H9 (cell line): ENCODE results near the gene ANK2. TPM values are rescaled to one million over a fixed set of nuclear protein-coding genes. Genes with fewer than 3 reads are reported as not detected.
A peak's percentile ranks its signal among the peaks of the same experiment; 100 is the strongest.

ENCODE experiments used
- DNase-seq: peaks from one replicate; pipeline ENCODE4 v3.0.0-alpha.2; 2017
- H2AFZ ChIP-seq: one replicate; pipeline ENCODE4 v1.6.1; 2013; ENCODE audit warnings: mild to moderate bottlenecking, low read length, control low read depth, moderate library complexity
- H2AK5ac ChIP-seq: 2 replicates; pipeline ENCODE4 v1.6.1; 2013; ENCODE audit warnings: low read length, control low read depth, mixed read lengths; ENCODE audit not compliant: insufficient read length
- H2BK120ac ChIP-seq: one replicate; pipeline ENCODE4 v1.6.1; 2013; ENCODE audit warnings: low read depth, mild to moderate bottlenecking, low read length, control low read depth, inconsistent platforms; ENCODE audit not compliant: poor library complexity, severe bottlenecking
- H2BK12ac ChIP-seq: 2 replicates; pipeline ENCODE4 v1.6.1; 2013; ENCODE audit warnings: low read length, control low read depth, mixed read lengths, low read depth; ENCODE audit not compliant: insufficient read length
- H2BK15ac ChIP-seq: 2 replicates; pipeline ENCODE4 v1.6.1; 2013; ENCODE audit warnings: low read depth, low read length, control low read depth
- H2BK20ac ChIP-seq: one replicate; pipeline ENCODE4 v1.6.1; 2013; ENCODE audit warnings: low read depth, mild to moderate bottlenecking, low read length, control low read depth, inconsistent platforms; ENCODE audit not compliant: poor library complexity, severe bottlenecking
- H2BK5ac ChIP-seq: 2 replicates; pipeline ENCODE4 v1.6.1; 2013; ENCODE audit warnings: low read length, control low read depth, mixed read lengths; ENCODE audit not compliant: insufficient read length
- H3K14ac ChIP-seq: 2 replicates; pipeline ENCODE4 v1.6.1; 2013; ENCODE audit warnings: low read length, control low read depth; ENCODE audit not compliant: insufficient read depth
- H3K18ac ChIP-seq: 2 replicates; pipeline ENCODE4 v1.6.1; 2013; ENCODE audit warnings: low read depth, mild to moderate bottlenecking, mixed read lengths, low read length, control low read depth; ENCODE audit not compliant: insufficient read length
- H3K23ac ChIP-seq: 2 replicates; pipeline ENCODE4 v1.6.1; 2013; ENCODE audit warnings: low read length, control low read depth, mixed read lengths, low read depth; ENCODE audit not compliant: insufficient read length
- H3K23me2 ChIP-seq: 2 replicates; pipeline ENCODE4 v1.6.1; 2013; ENCODE audit warnings: low read depth, mild to moderate bottlenecking, mixed read lengths, low read length, control low read depth; ENCODE audit not compliant: insufficient read length, poor library complexity, severe bottlenecking
- H3K27ac ChIP-seq: 2 replicates; pipeline ENCODE4 v1.5.1; 2013; ENCODE audit warnings: low read length, control low read depth, mixed read lengths, low read depth; ENCODE audit not compliant: insufficient read length
- H3K27me3 ChIP-seq: 2 replicates; pipeline ENCODE4 v1.6.1; 2013; ENCODE audit warnings: low read length, control low read depth, inconsistent platforms; ENCODE audit not compliant: insufficient read depth
- H3K4ac ChIP-seq: 2 replicates; pipeline ENCODE4 v1.6.1; 2013; ENCODE audit warnings: low read depth, mild to moderate bottlenecking, control low read depth, inconsistent platforms, low read length, moderate library complexity
- H3K4me1 ChIP-seq: 2 replicates; pipeline ENCODE4 v1.6.1; 2013; ENCODE audit warnings: low read length, control low read depth, inconsistent platforms; ENCODE audit not compliant: insufficient read depth
- H3K4me2 ChIP-seq: 2 replicates; pipeline ENCODE4 v1.6.1; 2013; ENCODE audit warnings: low read length, control low read depth, mixed read lengths; ENCODE audit not compliant: insufficient read length, insufficient read depth
- H3K56ac ChIP-seq: 2 replicates; pipeline ENCODE4 v1.6.1; 2013; ENCODE audit warnings: low read depth, mild to moderate bottlenecking, mixed read lengths, low read length, control low read depth; ENCODE audit not compliant: insufficient read length
- H3K79me1 ChIP-seq: 2 replicates; pipeline ENCODE4 v1.6.1; 2013; ENCODE audit warnings: low read depth, mild to moderate bottlenecking, moderate library complexity, low read length, control low read depth, inconsistent platforms; ENCODE audit not compliant: insufficient read depth, poor library complexity, severe bottlenecking
- H3K79me2 ChIP-seq: 2 replicates; pipeline ENCODE4 v1.6.1; 2013; ENCODE audit warnings: low read length, control low read depth, inconsistent platforms; ENCODE audit not compliant: insufficient read depth
- H3K9ac ChIP-seq: 2 replicates; pipeline ENCODE4 v1.6.1; 2013; ENCODE audit warnings: low read length, control low read depth, mixed read lengths; ENCODE audit not compliant: insufficient read length; ENCODE audit errors: extremely low read depth
- H3K9me3 ChIP-seq: one replicate; pipeline ENCODE4 v1.6.1; 2013; ENCODE audit warnings: low read depth, low read length, inconsistent platforms; ENCODE audit not compliant: control insufficient read depth
- H3T11ph ChIP-seq: one replicate; pipeline ENCODE4 v1.6.1; 2013; ENCODE audit warnings: mild to moderate bottlenecking, low read length, control low read depth, inconsistent platforms
- H4K20me1 ChIP-seq: one replicate; pipeline ENCODE4 v1.6.1; 2013; ENCODE audit not compliant: control insufficient read depth, insufficient read length, insufficient read depth
- H4K5ac ChIP-seq: 2 replicates; pipeline ENCODE4 v1.6.1; 2013; ENCODE audit warnings: low read depth, mild to moderate bottlenecking, mixed read lengths, low read length, control low read depth; ENCODE audit not compliant: insufficient read length
- H4K8ac ChIP-seq: replicated peaks from 2 replicates; pipeline ENCODE4 v1.6.1; 2013; ENCODE audit warnings: low read length, control low read depth, mixed read lengths, low read depth; ENCODE audit not compliant: insufficient read length
- H4K91ac ChIP-seq: 2 replicates; pipeline ENCODE4 v1.6.1; 2013; ENCODE audit warnings: low read depth, mild to moderate bottlenecking, moderate library complexity, mixed read lengths, low read length, control low read depth; ENCODE audit not compliant: insufficient read length
- H3K27ac Mint-ChIP-seq, 3 experiments: 2 replicates in 2 of 3; 3 replicates in 1 of 3; pipeline ENCODE4 v1.8.0; 2020 to 2021; ENCODE audit warnings: mixed read lengths in 3 of 3, mild to moderate bottlenecking in 1 of 3, moderate library complexity in 1 of 3
- H3K27me3 Mint-ChIP-seq: 2 replicates; pipeline ENCODE4 v1.8.0; 2021; ENCODE audit warnings: low read depth, mild to moderate bottlenecking, moderate library complexity, mixed read lengths
- H3K36me3 Mint-ChIP-seq, 3 experiments: 2 replicates in 2 of 3; 3 replicates in 1 of 3; pipeline ENCODE4 v1.8.0; 2020 to 2021; ENCODE audit warnings: low read depth in 3 of 3, mixed read lengths in 3 of 3; ENCODE audit not compliant: insufficient read depth in 1 of 3
- H3K4me1 Mint-ChIP-seq, 2 experiments: 2 replicates each; pipeline ENCODE4 v1.8.0; 2020; ENCODE audit warnings: mixed read lengths in 2 of 2
- H3K4me3 Mint-ChIP-seq, 2 experiments: 2 replicates in 1 of 2; 3 replicates in 1 of 2; pipeline ENCODE4 v1.8.0; 2020 to 2021; ENCODE audit warnings: mild to moderate bottlenecking in 2 of 2, mixed read lengths in 2 of 2, moderate library complexity in 1 of 2
- H3K9me3 Mint-ChIP-seq, 2 experiments: 2 replicates in 1 of 2; 3 replicates in 1 of 2; pipeline ENCODE4 v1.8.0; 2020; ENCODE audit warnings: mild to moderate bottlenecking in 2 of 2, mixed read lengths in 2 of 2, moderate library complexity in 1 of 2
- WGBS: extraction: QIAGEN DNeasy Blood & Tissue Kit; methylation state at CpG from one replicate; pipeline ENCODE4 v1.1.7; 2013; ENCODE audit warnings: missing lambda C conversion rate, low lambda C conversion rate, mixed read lengths; ENCODE audit not compliant: insufficient read length; ENCODE audit errors: extremely low coverage; 5-methylcytosine and 5-hydroxymethylcytosine counted together
- total RNA-seq: library from RNA; stranded (reverse); gene quantifications from 2 replicates; pipeline ENCODE4 v1.2.1, GENCODE V29; 2021
- TF ChIP-seq, protein P1 (sequence below): fragments of 200-600 bp; sonication (generic); conservative IDR thresholded peaks from 3 replicates; pipeline ENCODE4 v1.8.0; 2021; ENCODE audit warnings: antibody characterized with exemption, mild to moderate bottlenecking

Gene ANK2
- total RNA-seq, 1 experiment from 2014 or later = 36.8 TPM

DNA sequence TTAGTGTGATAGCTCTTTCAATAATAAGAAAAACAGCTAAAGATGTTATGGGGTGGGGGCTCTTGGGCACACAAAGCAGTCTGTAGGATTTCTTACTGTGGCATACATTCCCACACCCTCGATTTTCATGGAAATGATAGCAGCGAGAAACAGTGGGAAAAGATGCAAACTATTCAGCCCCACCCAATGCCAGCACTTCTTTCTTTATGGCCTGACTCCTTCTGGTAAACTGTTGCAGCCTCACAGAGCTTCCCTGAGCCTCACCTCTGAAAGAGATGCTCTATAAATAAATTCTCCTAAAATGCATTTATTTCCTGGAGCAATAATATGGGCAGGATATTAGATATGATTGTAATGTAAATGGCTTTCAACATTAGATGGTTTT lies 910 bp downstream of the ANK2 start:
- Histone ChIP-seq H4K8ac (no peak overlapping the region), H3K14ac (peak overlapping the region; percentile 76; the same call in 1 of the 2 replicates), H3K79me2 (no peaks in the 10 kb centered on the region), H3K27ac (peak overlapping the region; percentile 22), H2BK15ac (no peak overlapping the region), H2BK5ac (no peak overlapping the region), H2BK12ac (no peak overlapping the region), H2AFZ (no peak overlapping the region), H4K5ac (no peak overlapping the region), H3K56ac (no peak overlapping the region), H3K4me2 (peak overlapping the region; percentile 32), H4K91ac (no peak overlapping the region), H3K79me1 (no peaks in the 10 kb centered on the region), H3K4ac (no peak overlapping the region), H2BK120ac (peak overlapping the region; percentile 93), H3K27me3 (no peaks in the 10 kb centered on the region), H3T11ph (peak overlapping the region; percentile 57), H3K18ac (peak overlapping the region; percentile 64), H3K9me3 (no peaks in the 10 kb centered on the region), H4K20me1 (no peaks in the 10 kb centered on the region), H3K9ac (no peak overlapping the region), H3K23ac (no peak overlapping the region), H3K4me1 (peaks cover 6% of the 10 kb centered on the region; the same call in 1 of the 2 replicates), H2BK20ac (no peak overlapping the region), H3K23me2 (no peaks in the 10 kb centered on the region), H2AK5ac (no peak overlapping the region)
- WGBS = no CpG with 5 or more reads among the region's 2 CpGs
- Mint-ChIP-seq H3K36me3 (peaks cover 0 to 4% (median 0%) of the 10 kb centered on the region in 3 experiments; a peak in 3 of 7 replicates), H3K4me1 (peaks cover 20 to 23% of the 10 kb centered on the region in 2 experiments), H3K27me3 (no peaks in the 10 kb centered on the region), H3K4me3 (0 out of 5 replicates have a peak overlapping the region, but pooled peaks of 1 of the 2 experiments have one; percentile 12), H3K27ac (no peak overlapping the region; a peak in 1 of 7 replicates), H3K9me3 (no peaks in the 10 kb centered on the region)
- TF ChIP-seq, protein P1, sequence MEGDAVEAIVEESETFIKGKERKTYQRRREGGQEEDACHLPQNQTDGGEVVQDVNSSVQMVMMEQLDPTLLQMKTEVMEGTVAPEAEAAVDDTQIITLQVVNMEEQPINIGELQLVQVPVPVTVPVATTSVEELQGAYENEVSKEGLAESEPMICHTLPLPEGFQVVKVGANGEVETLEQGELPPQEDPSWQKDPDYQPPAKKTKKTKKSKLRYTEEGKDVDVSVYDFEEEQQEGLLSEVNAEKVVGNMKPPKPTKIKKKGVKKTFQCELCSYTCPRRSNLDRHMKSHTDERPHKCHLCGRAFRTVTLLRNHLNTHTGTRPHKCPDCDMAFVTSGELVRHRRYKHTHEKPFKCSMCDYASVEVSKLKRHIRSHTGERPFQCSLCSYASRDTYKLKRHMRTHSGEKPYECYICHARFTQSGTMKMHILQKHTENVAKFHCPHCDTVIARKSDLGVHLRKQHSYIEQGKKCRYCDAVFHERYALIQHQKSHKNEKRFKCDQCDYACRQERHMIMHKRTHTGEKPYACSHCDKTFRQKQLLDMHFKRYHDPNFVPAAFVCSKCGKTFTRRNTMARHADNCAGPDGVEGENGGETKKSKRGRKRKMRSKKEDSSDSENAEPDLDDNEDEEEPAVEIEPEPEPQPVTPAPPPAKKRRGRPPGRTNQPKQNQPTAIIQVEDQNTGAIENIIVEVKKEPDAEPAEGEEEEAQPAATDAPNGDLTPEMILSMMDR = no peak
- DNase-seq = no peak
